Measurements from ENCODE around the gene H2BK1.

The H2BK1 gene

DNA sequence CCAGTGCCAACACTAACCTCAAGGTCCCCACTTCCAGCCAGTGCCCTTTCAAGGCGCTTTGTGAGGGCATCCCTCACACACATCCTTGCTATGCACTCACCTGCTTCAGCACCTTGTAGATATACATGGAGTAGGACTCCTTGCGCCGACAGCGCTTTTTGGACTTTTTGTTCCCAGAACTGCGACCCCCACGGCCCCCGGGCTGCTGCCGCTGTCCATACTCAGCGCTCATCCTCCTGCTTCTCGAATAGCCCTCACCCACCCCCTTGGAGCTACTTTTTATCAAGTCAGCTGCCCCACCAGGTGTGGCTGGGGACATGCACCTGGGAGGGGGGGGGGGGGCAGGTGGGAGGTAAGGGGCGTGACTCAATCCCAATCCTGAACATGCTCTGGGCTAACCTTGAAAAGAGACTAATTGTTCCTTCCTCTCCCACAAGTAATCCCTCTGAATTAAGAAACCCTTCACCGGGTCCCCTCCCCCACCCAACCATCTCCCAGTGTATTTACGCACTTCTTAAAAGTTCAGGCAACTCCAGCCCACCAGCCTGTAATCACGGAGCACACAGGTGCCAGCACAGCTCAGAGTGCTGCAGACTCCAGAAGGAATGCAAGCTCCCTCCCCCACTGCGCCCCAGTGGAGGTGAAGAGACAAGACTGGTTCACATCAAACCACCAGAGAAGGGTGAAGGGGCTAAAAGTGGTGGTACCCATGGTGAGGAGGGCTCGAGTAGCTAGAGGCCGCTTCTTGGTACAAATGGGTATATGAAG, at the start of gene H2BK1:
Gene H2BK1, minus strand, starts transcription at position 402 of the 768 bp plus-strand sequence. Its CDS starts 170 bp downstream, at position 232.
- no peak for DNase-seq (ENCODE audit: low read depth in 2 of 2)

DNA sequence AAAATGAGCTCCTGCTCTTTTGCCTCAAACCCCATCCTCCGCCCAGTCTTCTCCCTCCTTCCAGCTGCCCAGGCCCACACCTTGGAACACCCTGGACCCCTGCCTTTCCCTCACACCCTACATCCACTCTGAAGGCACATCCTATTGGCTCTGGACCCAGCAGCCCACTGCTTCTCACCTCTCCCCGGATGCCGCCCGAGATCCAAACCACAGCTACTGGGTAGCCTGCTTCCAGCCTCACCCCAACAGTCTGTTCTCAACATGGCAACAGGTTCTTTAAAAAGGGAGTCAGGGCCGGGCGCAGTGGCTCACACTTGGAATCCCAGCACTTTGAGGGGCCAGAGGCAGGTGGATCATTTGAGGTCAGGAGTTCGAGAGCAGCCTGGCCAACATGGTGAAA, 47.7 kb upstream of the H2BK1 start:
- DNase-seq (ENCODE audit: low read depth in 2 of 2), result no peak

DNA sequence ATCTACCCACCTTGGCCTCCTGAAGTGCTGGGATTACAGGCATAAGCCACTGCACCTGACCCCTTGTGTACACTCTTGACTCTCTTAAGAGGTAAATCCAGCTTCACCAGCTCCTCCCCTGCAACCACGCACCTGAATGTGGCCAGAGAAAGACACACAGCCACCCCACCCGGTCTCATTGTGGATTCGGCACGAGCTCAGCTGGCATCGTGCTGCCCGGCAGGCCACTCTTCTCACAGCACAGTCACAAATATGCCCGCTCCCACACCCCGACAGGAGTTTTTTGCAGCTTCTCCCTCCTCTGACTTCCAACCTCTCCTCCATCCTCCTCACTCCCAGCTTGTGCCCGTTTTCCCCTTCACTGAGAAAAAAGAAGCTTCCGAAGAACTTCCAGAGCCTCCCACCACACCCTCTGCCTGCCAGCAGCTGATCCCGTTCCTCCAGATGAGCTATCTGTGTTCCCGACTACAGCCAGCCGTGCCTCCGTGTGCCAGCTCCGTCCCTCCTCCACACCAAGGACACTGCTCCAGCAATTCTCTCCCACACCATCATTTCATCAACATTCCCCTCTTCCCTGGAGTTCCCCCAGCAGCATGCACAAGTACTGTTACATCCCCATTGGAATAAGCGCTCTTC, 46.2 kb upstream of the H2BK1 start:
- no peak for DNase-seq (ENCODE audit: low read depth in 2 of 2)

DNA sequence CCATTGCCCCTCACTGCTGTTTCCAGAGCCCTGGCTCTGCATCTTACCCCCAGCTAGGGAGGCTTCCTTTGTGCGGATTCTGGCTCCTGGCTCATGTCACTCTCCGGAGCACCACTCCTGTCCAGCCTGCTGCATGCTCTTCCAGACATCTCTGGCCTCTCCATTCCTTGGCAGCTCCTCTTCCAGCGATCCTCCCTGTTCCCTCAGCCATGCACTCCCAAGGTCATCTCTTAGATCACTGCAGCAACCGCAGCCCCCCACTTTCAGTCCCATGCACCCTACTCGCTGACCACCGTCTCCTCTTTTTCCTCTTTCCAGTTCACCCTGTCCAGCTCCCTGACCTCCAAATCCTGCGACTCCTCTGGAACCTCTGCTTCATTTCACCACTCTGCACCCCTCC, 45.1 kb upstream of the H2BK1 start:
- no peak for DNase-seq (ENCODE audit: low read depth in 2 of 2)

DNA sequence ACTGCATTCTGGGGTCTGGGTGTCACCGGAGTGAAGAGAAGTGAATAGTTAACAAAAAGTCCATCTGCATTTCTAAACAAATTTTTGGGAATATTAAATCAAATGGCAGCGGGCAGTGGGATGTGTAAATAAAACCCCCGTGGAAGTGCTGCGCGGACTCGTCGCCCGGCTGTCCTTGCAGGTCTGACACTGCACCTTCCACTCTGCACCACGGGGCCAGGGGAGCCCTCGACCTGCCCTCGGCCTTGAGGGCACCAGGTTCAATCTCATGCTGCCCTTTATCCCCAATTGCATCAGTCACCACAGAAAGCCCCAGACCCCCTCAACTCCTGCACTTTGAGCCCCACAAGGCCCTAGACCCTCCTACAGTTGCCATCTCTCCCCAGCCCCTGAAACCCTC, 44.6 kb upstream of the H2BK1 start:
- no peak for DNase-seq (ENCODE audit: low read depth in 2 of 2)

DNA sequence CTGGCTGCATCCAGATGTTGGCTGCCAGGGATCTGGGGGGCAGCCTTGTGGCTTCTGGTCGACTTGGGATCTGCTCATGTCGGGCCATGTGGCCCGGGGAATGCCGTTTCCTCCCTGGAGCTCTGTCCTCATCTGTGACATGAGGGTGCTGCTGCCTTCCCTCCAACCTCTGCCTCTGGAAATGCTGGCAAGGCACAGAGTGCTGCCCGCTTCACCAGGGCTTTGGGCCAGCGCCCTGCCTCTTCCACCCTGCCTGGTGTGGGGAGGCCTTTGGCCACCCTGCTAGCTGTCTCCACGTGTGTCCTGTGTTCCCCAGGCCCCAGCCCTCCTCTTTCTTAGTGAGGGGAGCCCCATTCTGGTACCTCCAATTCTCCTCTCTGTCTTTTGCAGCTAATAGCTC, 44.0 kb upstream of the H2BK1 start:
- no peak for DNase-seq (ENCODE audit: low read depth in 2 of 2)

DNA sequence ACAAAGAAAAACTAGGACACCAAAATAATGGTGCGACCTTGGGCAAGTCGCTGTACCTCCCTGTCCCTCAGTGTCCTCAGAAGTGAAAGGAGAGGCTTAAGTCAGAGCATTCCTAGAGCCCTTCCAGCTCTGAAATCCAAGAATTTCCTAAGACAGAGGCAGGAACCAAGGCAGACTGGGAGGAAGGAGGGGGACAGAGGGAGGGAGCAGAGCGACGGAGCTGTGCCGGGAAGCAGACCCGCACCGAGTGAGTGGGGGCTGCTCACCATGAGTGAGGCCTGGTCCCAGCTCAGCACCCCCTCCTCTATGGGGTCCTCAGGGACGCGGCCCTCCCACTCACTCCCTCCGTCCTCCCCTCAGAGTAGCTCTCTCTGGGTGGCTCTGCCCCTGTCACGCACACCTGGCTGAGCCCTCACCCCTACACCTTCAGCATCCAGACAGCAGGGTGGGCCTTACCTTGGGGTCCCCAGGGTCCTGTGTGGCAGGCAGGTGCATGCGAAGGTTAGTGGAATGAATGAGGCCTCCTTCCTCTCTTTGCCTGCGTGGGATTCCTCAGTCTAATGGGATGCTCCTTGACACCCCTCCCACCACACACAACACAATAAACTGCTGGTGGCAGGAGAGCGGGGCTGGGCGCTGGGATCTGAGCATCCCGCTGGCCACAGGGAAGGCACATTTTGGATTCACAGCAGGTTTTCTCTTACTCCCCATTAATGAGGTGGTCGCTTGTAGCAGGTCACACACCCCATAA, 42.8 kb upstream of the H2BK1 start:
- no peak for DNase-seq (ENCODE audit: low read depth in 2 of 2)

DNA sequence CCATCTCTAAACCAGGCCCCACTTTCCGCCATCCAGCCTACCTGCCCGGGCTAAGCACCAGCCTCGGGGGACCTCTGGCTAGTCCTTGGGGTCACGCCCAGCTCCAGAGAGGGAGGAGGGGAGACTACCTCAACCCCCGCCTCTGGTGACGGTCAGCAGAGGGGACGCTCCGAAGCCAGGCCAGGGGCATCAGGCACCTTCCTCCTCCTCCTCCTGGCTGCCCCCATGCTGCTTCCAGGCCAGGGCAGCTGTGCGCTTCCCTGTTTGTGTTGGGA, 42.2 kb upstream of the H2BK1 start:
- no peak for DNase-seq (ENCODE audit: low read depth in 2 of 2)

DNA sequence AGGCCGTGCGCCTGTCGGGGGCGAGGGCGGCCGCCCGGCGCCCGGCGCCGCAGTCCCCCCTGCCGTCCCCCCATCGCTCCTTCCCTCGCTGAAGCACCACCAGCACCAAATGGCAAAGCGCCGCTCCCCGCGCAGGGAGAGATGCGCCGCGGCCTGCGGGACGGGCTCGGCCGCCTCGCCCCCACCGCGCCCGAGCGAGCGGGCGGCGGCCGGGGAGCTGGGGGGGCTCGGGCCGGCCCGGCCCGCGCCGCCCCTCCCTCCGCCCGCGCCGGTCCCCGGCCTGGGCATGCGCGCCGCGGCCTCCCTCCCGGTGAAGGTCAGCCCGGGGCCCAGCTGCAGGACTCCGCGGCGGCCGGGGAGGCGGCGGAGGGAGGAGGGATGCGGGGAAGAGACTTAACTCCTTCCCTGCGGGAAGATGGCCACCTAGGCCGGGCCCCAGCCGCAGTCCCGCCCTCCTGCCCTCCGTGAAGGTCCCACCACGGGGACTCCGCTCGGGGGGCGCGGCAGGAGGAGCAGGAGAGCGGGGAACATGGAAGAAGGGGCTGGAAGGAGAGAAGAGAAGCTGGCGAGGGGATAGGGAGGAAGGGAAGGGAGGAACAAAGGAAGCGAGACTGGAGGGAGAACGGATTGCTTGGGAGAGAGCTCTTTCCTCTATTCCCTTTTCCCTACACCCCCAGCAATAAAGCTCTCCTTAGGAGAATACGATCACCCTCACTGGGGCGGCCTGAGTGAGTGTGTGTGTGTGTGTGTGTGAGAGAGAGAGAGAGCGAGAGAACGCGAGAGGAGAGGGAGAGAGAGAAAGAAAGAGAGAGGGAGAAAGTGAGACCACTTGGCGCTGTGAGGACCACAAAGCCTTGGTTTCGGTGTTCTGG, 41.6 kb upstream of the H2BK1 start:
- DNase-seq (ENCODE audit: low read depth in 2 of 2), result no peak

DNA sequence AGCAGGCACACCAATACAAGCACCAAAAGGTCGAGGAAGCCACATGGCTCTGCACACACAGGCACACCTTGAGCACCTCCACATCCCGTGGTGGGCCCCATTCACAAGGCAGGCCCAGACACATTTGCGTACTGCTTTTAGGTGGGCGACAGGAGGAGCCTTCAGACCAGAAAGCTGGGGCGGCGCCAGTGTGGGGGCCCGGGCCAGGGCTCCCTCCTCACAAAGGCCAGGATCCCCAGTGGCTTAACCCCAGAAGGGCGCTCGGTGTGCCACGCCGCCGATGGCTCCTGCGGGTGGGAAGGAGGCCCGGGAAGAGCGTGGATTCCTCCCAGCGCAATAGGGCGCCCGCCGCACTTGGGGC, 41.0 kb upstream of the H2BK1 start:
- DNase-seq (ENCODE audit: low read depth in 2 of 2), result no peak

DNA sequence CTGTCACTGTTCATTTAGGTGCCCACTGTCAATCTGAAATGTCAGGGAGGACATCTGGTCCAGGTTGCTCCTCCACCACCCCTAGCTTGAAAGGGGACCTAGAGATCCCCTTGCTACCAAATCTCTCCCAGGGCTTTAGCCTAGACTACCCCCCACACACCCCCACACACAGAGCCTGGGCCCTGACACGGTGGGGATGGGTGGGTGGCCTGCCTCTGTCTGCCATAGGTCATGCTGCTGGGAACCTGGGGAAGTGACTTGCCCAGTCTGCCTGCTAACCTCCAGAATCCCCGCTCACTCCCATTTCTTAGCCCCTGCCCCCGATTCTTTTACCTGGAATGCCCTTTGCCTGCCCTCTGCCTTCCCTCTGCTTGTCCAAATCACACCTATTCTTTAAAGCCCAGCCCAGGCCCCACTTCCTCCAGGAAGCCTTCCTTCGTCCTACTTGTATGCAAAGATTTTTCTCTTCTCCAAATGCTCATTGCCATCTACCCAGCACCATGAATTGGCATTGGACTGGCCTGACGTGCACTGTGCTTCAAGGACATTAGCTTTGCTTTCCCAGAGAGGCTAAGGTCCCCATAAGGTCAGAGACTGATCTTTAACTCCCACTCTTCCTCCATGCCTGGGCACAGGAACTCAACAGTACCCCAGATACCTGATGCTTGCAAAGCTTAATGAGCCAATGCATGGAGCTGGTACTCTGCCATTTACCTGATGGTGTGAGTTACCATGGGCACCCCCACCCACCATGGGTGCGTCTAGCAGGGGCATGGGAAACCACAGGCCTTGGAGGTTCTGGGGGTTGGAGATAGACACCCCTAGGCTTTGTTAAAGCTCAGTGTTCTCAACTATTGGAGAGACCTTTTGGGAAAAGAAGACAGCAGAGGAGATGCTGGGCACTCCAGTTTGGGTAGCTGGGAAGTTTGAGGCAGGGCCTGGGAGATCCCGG, 40.2 kb upstream of the H2BK1 start:
- DNase-seq (ENCODE audit: low read depth in 2 of 2), result no peak

DNA sequence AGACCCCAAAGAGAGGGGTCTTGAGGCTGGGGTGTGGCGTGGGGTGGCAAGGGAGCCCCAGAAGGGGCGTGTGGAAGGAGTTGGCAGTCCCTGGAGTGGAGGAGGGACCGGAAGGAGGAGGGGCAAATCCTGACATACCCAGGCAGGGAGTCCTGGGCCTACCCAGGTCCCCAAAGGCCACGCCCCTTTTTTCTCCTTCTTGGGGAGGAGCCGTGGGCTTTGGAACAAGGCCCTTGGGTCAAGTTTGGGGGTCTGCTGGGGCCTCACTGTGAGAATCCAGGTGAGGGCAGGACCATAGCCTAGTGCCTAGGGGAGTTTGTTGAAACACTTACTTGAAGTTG, 39.4 kb upstream of the H2BK1 start:
- DNase-seq (ENCODE audit: low read depth in 2 of 2), result no peak

DNA sequence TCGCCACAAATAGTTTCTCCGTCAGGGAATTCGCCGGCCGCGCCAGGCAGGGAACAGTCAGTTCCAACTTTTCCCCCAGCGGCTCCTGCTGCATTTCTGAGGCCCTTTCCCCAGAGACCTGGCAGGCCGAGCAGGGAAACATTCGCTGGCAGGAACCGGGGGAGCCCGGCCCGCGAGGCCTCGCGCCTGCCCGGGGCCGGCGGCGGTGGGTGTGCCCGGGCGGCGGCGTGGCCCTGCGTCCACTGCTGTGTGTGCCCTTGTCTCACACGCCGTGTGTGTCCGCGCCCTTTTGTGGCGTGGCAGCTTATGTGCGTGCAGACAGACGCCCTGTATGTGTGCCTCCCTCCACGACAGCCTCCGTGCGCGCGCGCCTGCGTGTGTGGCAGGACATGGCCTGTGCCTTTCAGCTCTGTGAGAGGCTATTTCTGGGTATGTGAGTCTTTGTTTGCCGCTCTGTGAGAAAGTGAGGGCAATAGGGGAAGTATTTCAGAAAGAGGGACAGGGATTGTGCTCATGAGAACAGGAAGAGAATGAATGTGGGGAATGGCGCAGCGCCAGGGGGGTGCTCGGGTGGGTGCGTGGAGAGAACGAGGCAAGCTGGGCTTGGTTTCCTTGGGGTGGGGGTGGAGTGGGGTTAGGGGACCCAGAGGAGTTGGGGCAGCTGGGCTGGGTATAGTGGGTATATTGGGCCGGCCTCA, 38.9 kb upstream of the H2BK1 start:
- DNase-seq (ENCODE audit: low read depth in 2 of 2), result no peak

DNA sequence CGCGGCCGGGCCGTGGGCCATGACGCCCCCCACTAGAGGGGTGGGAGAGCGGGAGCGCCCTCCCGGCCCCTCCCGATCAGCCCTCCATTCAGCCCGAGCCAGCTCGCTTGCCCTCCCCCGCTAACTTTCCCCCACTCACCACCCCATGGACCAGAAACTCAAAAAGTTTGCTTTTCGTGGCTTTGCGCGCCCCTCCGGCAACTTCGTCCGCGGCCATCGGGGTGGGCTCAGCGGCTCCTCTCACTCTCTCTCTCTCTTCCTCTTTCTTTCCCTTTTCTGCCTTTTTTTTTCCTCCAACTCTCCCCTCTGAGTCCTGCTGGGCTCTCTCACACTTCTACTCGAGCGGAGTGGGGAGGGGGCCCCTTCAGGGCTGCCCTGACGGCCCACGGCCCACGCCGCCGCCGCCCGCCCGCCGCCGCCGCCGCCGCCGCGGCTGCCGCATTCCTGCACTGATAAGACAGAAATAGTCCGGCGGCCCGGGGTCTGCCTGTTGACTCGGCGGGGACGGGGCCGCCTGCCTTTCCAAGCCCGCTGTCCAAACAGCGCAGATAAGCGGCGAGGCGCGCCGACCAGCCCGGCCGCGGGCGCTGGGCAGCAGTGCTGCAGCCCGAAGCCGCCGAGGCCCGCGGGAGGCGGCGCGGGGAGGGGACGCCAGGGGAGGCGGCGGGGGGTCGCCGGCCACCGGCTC, 38.2 kb upstream of the H2BK1 start, which contains the start of gene SMARCD3:
Gene SMARCD3, minus strand, starts transcription at position 349 of the 688 bp plus-strand sequence. Its CDS starts 132 bp downstream, at position 217.
- no peak for DNase-seq (ENCODE audit: low read depth in 2 of 2)

DNA sequence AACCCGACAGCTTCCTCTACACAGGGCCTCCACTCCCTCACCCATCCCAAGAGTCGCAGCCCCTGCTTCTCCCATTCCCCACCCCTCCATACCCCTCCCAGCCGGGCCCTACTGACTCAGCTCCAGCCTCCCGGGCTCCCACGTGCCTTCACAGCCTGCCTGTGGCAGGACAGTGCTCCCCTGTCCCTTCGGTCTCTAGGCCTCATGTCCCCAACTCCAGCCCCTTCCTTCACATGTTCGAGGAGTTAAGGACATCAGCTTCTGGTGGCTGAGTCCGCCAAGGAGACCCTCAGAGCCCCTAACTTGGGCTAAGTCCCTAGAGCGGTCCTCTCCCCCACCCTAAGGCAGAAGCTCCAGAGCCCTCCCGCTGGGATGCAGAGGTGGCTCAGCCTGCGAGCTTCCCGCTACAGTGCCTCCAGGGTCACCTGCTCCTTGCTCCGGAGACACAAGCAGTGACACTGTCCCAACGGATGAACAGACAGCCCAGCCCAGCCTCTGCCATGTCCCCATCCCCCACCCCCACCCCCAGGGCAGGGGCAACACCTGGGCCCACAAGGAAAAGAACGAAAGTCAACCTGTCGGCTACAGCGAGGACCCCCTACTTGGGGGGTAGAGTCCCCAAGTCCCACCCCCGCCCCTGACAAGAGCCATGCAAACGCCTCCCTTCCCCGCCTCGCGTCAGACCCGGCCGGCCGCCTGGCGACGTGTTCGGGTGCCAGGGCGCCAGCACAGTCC, 37.5 kb upstream of the H2BK1 start:
- DNase-seq (ENCODE audit: low read depth in 2 of 2), result no peak

DNA sequence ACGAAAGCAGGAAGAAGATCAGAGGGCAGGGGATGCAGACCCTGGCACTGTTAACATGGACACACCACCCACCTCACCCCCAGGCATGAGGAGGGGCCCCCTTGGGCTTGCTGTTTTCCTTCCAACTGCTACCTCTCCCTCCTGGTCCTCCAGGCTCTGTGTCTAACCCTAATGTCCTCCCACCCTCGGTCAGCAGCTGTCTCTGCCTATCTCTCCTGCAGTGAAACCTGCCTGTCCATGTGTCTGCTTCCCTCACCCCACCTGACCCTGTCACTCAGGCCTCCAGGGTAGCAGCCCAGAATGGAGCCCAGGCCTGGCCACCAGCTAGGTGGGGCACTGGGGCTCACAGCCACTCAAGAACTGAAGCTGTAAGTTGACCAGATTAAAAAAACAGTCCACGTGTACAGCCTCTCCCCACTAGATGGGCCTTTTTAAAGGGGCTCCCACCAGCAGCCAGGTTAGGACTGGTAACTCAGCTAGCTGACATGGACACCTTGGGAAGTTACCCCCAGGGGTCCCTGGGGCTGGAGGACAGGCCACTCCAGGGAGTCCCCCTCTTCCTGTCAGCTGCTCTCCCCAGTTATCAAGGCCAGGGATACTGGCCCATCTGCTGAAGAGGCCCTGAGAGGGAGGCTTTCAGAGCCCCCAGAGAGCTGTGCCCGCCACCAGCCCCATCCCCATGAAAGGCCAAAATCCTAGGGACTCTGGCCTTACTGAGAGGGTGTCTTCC, 36.7 kb upstream of the H2BK1 start:
- DNase-seq (ENCODE audit: low read depth in 2 of 2), result no peak

DNA sequence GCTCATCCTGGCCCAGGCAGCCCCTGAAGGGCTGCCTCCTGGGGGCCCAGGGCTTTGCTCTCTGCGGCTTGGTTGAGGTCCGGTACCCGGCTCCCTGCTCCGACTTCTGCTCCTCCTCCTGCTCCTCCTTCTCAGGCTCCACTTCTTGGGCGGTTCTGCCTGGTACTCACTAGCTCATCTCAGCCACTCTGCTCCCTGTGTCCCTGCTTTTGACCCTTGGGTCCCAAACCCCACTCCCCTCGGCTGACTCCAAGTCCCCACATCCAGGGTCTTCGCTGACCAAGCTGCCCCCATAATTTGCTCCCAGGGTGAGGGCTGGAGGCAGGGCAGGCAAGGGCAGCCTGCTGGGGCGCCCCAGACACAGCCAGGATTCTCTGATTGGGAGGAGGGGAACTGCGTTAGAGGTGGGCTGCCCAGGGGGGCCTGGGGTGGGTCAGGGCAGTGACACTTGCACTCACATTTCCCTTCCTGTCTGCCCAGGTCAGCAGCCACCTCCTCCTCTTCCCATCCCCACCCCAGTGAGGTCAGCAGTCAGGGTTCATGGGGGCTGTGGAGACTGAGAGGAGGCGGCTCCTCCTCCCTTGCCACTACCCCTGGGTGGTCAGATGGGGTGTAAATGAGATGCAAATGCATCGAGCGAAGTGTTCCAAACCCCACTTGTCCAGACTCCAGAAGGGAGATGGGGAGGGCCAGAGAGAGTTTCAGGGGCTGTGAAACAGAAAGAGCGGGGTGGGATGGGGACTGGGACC, 36.0 kb upstream of the H2BK1 start:
- DNase-seq (ENCODE audit: low read depth in 2 of 2), result no peak

Data from stimulated activated CD8-positive, alpha-beta memory T cell treated with anti-CD3 and anti-CD28 coated beads, Interleukin-2, amount 100 ng/mL, for 1 hour (primary cell).